Activated CD4-positive, alpha-beta T cell treated with anti-CD3 and anti-CD28 coated beads for 48 hours (primary cell): ENCODE data around the gene SLC9A2.
A peak's percentile ranks its signal among the peaks of the same experiment; 100 is the strongest.

Source experiments
- DNase-seq: peaks from one replicate; pipeline ENCODE4 v3.0.0-alpha.2; 2020

SLC9A2 gene, protein sequence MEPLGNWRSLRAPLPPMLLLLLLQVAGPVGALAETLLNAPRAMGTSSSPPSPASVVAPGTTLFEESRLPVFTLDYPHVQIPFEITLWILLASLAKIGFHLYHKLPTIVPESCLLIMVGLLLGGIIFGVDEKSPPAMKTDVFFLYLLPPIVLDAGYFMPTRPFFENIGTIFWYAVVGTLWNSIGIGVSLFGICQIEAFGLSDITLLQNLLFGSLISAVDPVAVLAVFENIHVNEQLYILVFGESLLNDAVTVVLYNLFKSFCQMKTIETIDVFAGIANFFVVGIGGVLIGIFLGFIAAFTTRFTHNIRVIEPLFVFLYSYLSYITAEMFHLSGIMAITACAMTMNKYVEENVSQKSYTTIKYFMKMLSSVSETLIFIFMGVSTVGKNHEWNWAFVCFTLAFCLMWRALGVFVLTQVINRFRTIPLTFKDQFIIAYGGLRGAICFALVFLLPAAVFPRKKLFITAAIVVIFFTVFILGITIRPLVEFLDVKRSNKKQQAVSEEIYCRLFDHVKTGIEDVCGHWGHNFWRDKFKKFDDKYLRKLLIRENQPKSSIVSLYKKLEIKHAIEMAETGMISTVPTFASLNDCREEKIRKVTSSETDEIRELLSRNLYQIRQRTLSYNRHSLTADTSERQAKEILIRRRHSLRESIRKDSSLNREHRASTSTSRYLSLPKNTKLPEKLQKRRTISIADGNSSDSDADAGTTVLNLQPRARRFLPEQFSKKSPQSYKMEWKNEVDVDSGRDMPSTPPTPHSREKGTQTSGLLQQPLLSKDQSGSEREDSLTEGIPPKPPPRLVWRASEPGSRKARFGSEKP

DNA sequence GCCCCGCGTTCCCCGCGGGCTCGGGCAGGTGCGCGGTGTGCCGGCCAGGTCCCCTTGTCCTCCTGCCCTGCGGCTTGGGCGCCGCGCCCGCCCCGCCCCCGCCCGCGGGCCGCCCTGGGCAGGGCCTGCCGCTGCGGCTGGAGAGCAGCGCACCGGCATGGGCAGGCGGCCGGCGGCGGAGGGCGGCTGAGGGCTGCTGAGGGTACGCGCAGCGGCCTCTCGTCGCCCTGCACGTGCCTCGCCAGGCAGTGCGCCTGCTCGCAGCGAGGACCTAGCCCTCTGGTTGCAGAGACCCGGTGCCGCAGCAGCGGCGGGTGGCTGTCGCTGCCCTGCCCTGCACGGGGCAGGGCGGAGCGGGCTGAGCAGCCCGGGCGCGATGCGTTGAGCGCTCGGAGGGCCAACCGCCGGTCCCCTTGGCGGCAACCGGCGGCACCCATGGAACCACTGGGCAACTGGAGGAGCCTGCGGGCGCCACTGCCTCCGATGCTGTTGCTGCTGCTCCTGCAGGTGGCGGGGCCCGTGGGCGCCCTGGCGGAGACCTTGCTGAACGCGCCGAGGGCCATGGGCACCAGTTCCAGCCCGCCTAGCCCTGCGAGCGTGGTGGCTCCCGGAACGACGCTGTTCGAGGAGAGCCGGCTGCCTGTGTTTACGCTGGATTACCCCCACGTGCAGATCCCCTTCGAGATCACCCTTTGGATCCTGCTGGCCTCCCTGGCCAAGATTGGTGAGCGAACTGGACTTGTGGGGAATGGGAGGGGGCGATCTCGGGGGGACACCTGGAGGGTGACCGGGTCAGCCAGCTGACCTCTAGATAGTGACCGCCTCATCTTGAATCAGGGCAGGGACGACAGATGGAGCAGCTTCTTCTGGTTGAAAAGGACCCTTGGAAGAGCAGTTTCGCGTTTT lies at the start of gene SLC9A2:
SLC9A2 (plus strand) TSS at position 140 of the 906 bp plus-strand sequence; CDS start at position 436, 296 bp downstream.
- DNase-seq, result peak; percentile 36

DNA sequence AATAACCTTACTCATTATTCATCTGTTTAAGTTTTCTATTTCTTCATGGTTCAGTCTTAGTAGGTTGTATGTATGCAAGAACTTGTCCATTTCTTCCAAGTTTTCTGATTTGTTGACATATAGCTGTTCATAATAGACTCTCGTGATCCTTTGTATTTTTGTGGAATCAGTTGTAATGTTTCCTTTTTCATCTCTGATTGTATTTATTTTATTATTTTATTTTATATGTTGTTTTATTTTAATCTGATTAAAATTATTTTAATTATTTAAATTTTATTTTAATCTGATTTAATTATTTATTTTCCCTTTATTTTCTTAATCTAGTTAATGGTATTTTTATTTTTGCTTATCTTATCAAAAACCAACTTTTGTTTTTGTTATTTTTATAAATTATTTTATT lies 43.5 kb upstream of the SLC9A2 start:
- no peak for DNase-seq

- DNase-seq, result no peak
These were observed 41.0 kb upstream of the SLC9A2 start for GRCh38 chr2:102578376-102578775.

- no peak for DNase-seq
These were observed 37.4 kb upstream of the SLC9A2 start for GRCh38 chr2:102581911-102582310.

DNA sequence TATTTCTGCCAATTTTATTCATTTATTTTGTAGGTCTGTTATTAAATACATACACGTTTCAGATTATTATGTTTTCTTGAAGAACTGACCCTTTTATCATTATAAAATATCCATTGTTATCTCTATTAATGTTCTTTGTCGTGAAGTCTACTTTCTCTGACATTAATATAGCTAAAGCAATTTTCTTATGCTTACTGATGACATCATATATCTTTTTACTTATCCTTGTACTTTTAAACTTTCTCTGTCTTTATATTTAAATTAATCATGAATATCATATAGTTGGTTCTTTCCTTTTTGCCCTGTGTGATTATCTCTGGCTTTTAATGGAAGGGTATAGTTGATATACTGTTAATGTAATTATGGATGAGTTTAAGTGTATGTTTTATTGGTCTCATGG lies 36.5 kb upstream of the SLC9A2 start:
- no peak for DNase-seq

GRCh38 chr2:102585847-102586404 lies 33.4 kb upstream of the SLC9A2 start:
- DNase-seq, result no peak

DNA sequence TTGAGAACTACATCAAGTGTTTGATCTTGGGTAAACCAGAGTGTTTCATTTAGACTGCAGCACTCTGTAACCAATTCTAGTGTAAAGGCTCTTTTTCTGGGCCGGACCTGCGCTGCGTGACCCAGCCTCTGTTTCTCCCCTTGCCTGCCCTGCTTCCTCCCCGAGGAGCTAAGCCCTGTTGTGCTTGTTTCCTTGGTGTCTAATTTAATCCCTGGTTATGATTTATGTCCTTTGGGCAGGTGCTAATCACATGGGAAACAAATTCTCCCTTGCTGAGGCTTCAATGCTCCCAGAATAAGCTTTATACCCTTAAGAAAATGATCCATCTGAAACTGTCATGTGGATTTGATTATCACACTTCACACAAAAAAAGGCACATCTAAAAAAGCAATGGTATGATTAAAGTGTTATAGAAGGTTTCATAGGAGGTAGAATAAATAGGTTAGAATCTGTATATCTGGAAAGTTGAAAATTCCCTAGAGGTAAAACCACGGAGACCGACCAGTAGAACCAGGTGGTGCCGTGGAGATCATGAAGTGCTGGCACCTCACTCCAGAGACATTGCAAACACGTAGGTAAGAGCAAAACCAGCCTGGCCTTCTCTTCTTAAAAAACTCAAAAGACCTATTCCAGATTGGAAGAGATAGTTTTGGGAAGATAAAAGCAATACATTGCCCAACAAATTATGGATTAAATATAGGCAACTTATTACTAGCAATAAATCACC lies 31.0 kb upstream of the SLC9A2 start:
- DNase-seq, result no peak

- no peak for DNase-seq
These were observed 29.9 kb upstream of the SLC9A2 start for GRCh38 chr2:102589444-102589843.

- no peak for DNase-seq
These were observed 27.8 kb upstream of the SLC9A2 start for GRCh38 chr2:102591491-102592045.

DNA sequence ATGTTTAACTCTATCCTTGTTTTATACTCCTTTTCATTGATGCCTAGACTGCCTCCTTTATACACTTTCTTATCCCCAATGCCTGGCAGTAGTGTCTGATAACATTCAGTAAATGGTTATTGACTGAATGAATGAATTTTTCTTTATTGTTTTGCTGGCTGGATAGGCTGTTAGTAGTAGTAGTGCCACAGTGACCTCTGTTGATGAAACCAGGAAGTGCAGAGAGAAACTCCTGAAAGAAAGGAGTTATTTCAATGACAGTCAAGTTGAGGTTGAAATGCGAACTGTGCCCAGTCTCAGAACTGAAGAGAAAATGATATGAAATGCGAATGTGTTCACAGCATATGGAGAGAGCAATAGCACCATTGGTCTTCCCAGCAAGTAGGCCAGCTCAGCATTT lies 26.8 kb upstream of the SLC9A2 start:
- DNase-seq, result peak; percentile 25

DNA sequence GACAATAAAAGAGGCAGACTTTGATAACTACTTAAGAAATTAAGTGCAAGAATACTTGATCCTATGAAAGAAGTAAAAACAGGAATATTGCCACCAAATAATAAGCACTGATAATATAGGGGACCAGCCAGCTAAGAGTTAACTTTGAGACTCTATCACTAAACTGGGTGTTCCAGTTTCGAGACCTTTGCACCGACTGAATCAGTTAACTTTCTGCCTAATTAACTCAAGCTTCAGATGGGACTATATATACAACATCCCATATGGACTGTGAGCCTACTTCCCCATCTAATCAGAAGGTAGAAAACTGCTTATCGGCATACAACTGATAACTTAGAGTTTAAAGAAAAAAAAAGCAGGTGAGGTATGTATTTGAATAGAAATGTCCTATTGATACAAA lies 25.8 kb upstream of the SLC9A2 start:
- DNase-seq, result no peak

DNA sequence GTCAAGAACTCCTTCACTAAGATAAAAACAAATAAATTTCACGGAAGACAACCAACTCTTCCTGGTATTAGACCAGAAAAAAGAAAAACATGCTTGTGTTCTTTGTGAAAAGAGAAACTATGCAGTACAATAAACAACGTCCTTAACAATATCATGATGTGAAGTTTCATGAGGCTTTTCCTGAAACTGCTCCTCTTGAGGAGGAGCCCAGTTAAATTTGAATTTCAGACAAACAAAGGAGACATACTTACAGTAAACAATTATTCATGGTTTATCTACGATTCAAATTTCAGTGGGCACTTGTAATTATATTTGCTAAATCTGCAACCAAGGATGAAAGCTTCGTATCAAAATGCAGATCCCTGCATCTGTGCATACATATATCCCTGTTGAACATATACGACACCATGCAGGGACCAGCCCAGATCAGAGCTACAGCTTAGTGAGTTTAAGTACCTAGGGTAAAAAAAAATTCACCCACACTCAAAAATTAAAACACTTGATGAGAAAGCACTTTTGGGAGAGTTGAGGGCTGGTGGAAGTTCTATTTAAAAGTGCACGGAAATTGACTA lies 24.8 kb upstream of the SLC9A2 start:
- no peak for DNase-seq

- no peak for DNase-seq
These were observed 21.6 kb upstream of the SLC9A2 start for GRCh38 chr2:102597788-102598187.

DNA sequence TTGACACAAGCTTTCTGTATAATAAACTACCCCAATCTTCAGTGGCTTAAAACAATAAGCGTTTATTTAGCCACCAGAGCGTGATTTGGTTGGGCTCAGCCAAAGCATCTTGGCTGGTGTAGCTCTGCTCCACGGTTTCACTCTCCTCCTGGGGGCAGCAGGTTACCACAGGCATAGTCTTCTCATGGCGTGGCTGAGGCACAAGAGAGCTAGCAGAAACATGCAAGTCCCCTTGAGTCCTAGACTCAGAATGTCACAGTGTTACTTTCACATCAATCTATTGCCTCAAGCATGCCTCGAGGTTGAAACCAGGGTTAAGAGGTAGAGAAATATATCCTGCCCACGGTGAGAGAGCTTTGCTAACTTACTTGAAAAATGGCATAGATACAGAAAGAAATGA lies 19.9 kb upstream of the SLC9A2 start:
- no peak for DNase-seq

GRCh38 chr2:102601730-102602129 lies 17.6 kb upstream of the SLC9A2 start:
- no peak for DNase-seq

DNA sequence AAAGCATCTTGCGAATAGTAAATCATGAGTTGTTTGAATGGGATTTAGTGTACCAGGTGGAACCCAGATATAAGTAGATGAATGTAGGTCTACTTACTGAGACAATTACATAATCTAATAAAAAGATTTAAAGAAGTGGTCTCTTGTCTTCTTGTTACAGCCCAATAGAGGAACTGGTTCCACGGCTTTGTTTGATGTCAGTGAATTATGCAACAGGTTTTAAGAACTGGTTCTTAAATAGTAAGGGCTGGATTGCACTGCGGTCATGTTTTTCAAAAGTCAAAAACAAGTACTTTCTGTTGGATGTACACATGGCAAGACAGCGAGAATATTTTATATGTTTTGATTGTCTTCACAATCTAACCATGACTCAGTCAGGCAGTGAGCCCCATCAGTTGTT lies 15.4 kb upstream of the SLC9A2 start:
- no peak for DNase-seq

GRCh38 chr2:102604769-102605168 lies 14.6 kb upstream of the SLC9A2 start:
- DNase-seq, result no peak

- no peak for DNase-seq
These were observed 13.0 kb upstream of the SLC9A2 start for GRCh38 chr2:102606353-102606752.

DNA sequence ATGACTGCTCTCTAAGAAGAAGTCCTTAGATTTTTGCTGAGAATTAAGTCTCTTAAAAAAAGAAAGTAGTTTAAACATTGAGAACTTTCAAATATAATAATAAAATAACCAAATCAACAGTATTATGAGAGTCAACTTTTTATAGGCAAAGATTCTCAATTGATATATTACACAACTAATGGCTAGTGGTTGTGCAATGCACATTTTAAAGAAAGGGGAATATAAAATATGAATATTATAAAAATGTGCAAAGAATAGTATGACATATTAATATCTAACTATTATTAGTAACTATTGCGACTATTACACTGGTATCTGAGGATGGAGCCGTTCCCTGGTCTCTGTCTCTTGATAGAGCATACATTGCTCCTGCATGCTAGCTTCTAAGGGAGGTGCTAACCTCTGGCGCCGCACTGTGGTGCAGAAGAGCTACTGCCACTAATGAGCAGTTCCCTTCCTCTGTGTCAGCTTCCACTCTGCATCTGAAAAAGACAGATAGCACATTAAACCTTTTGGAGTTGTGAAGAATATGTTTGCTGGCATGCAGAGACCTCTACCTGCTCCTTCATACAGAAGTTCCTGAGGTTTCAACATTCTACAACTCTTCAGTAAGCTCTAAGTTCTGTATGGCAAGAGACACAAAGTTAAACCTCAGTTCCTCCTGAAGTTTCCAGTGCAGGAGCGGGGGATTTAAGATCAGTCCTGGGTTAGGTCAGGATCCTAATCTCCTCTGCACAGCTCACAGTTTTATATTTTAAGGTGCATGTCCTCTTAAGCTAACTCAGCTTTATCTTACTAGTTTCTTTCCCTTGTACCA lies 3.5 kb upstream of the SLC9A2 start:
- peak; percentile 69 for DNase-seq
